Right forelimb (tissue), 1 donor: Measurements from ENCODE around the gene CIPC.

Source experiments
- DNase-seq: peaks from one replicate; pipeline ENCODE4 v3.0.0-alpha.2; 2018

Gene CIPC

GRCh38 chr14:77097700-77098528 is at the start of gene CIPC:
Gene CIPC (plus strand): TSS chr14:77098258. CDS start chr14:77105709, 7,451 bp downstream.
- DNase-seq, result peak; percentile 100

GRCh38 chr14:77051116-77051515 is 46.9 kb upstream of the CIPC start:
- DNase-seq, result no peak

DNA sequence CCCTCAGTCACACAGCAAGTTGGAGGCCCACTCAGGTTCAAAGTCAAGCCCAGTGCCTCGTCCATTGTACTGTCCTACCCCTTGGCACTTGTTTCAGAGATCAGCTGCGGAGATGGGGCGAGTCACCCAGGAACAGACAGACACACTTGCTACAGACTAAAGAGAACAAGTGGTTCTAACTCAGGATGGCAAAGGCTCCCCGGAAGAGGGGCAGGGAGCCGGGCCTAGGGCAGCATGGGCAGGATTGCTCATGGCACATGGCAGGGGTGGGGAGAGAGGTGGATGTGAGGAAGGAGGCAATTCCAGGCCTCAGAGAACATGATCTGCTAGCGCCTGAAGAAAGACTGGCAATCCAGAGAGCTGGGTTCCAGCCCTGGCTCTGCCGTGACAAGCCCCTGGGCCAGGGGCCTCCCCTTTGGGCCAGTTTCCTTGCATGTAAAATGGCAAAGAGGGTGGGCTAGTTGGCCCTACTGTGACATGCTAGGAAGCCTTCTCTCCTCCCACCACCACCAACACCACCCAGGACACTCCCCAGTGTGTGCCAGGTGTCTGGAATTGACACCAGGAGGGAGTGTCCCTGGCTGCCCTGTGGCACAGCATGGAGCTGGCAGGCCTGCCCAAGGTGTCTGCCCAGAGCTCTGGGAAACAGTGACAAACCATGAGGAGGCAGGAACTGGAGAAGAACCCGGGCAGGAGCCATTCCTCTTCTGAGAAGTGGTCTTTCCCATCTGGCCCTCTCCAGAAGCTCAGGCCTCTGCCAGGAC is 45.6 kb upstream of the CIPC start:
- DNase-seq, result no peak

GRCh38 chr14:77053046-77053841 is 44.8 kb upstream of the CIPC start:
- peak; percentile 87 for DNase-seq

- DNase-seq, result no peak
Measured at GRCh38 chr14:77055306-77055705, 42.8 kb upstream of the CIPC start.

GRCh38 chr14:77055981-77056380 is 42.1 kb upstream of the CIPC start:
- DNase-seq, result no peak

GRCh38 chr14:77058117-77058516 is 39.9 kb upstream of the CIPC start:
- no peak for DNase-seq

DNA sequence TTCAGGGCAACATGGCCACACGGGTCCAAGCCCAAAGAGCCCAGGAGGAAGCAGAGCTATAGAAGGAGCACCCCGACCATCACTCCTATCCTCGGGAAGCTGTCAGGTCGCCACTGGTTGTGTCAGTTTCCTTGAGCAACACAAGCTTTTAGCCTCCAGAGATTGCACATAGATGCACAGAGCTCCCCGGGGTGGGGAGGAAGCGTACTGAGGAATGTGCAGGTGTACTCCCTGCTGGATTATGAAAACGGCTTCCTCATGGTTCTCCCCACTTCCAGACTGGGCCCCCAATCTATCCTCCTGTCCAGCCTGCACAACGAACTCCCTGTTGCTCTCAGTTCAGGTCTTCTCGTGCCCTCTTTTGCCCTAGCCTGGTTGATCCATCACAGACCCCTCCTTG is 39.3 kb upstream of the CIPC start:
- DNase-seq, result no peak

DNA sequence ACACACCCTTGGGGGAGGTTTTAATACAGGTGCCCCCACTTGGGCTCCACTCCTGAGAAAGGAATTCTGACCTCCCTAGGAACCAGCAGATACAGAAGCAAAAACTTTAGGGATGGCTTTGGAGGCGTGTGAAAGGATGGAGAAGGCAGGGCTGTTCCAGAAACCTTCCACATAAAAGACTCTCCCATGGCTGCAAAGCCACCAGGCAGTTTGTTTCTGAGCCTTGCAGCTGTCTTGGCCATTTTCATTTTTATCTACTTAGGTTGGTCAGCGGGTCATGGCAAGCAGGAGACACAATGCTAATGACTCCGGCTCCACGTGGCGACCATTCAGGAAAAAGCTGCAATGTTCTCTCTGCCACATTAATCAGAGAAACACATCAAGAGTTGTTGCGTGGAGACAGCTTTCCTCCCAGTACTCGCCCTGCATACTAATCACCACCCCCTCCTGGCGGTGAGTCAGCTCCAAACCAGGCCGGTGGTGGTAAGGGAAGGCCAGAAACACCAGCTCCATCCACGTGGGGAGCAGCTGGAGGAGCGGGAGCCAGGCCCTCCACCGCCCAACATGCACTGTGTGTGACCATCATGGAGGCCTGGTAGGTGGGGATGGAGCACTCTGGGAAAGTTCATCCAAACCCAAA is 38.7 kb upstream of the CIPC start:
- no peak for DNase-seq

GRCh38 chr14:77061630-77062257 is 36.3 kb upstream of the CIPC start:
- no peak for DNase-seq

- no peak for DNase-seq
Measured at GRCh38 chr14:77062261-77062660, 35.8 kb upstream of the CIPC start.

DNA sequence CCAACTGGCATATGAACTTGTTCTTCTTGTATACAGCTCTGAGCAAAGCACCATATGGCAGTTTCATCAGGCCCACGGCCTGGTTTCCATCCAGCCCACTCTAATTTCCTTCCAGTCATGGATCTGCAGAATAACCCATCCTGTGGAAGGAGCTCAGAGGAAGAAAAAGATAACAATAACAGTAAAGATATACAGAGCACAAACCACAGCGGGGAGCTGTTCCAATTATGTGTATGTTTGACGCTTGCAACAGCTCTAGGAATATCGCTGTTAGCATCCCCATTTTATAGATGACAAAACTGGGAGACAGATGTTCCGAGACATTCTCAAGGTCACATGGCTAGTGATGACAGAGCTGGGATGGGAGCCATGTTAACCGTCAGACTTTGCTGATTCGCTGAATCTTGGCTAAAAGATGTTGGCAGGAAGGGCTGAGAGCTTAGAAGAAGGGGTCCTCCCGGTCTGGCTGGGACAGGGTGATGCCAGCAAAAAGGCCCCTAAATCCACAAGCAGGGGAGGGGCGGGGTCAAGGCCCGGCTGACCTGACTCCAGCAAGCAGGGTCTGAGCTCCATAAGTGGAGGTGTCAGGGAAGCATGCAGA is 34.4 kb upstream of the CIPC start:
- DNase-seq, result no peak

DNA sequence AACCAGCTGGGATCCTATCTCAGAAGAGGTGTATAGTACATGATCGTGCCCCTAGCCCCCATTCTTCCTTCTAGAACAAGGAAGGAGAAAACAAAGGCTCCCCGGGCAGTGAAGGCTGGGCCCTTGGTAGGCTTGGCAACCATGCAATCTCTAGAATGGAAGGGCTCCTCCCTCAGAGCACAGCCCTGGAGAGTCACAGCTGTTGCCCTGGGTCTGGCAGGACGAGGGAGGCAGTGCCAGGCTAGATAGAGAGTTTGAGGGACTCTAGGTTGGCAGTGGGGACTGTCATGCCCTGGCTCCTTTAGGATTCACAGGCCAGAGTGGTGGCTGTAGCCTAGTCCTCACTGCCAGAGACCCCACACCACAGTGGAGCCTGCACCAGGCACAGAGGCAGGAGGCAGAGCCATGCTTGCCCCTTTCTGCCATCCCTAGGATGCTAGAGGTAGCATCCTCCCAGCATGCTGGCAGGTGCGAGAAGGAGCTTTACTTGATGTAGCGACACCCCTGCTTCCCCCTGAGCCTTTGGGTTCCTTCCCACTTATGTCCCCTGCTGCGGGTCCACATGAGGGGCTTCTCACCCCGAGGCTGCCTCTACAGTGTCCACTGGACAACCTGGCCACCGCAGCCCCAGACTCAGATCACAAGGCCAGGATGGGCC is 33.4 kb upstream of the CIPC start:
- no peak for DNase-seq

DNA sequence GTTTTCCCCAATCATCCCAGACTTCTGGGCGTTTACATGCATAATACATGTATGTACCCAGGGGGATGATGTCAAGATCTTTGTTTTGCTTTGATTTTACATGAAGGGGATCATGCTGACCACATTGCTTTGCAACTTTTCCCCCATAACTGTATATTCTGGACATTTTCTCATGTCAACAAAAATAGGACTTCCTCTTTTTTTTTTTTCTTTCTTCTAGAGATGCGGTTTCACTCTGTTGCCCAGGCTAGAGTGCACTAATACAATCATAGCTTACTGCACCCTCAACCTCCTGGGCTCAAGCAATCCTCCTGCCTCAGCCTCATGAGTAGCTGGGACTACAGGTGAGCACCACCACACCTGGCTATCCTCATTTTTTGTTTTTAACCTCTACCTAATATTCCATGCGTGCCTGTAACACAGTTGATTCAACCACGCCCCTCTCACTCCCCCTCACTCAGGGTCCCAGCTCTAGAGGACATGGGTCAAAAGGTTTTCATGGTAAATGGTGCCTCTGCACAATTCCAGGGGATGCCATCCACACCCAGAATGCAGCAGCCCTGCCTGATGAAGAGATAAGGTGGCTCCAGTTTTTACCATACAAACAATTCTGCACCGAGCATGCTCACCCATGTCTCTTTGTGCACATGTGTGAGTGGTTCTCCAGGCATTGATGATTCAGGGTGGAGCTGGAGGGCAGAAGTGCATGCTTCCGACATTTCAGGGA is 32.0 kb upstream of the CIPC start:
- no peak for DNase-seq

DNA sequence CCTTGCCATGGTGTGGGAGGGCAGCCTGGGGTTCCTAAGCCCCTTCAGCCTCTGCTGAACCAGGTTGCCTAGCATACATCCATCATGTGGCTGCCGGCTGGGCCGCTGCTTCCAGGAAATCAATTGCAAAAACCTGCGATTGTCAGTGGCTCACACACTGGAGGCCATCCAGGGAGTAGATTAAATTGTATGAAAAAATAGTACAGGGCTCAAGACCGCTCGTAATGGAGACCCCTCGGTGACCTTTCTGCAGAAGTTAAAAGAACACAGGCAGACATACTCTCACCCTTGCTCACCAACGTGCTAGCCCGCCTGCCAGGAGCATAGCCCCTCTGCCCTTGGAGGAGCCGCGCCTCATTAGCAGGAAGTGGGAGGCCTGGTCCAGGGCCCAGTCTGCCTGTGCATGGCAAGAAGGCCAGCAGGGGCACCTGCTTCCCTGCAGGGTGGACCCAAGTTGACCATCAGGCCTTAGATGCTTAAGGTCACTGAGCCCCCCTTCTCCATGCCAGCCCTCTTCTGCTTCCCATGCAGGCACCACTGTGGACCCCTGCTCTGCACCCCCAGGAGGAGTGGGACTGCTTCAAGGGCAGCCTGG is 31.4 kb upstream of the CIPC start:
- no peak for DNase-seq

- DNase-seq, result peak; percentile 80
Measured at GRCh38 chr14:77067632-77068516, 30.2 kb upstream of the CIPC start.

GRCh38 chr14:77068517-77069200 is 29.4 kb upstream of the CIPC start:
- no peak for DNase-seq

DNA sequence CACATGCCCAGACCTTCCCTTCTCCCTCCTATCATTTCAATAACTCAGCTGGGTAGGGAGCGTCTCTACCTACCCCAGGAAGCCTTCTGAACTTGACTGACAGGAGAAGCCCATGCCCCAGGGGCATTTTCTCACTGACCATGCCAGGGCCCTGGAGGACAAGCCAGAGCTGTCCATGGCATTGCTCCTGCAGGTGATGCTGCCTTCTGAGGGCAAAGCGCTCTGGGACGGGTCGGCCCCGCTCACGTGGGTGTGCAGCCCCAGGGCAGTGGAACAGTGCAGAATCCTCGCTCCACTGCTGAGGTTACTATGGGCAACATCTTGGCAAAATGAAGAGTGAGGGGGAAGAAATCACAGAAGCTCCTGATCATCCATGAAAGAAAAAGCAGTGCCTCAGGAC is 28.5 kb upstream of the CIPC start:
- no peak for DNase-seq
